WTC11 (cell line): ENCODE results near the gene PPP1R12B. TPM values are rescaled to one million over a fixed set of nuclear protein-coding genes. Genes with fewer than 3 reads are reported as not detected.

Experiments
- ATAC-seq: fragments of 200-7000 bp; cut with Tn5 transposase; 2 replicates; pipeline ENCODE4 v1.10.0; 2021; ENCODE audit warnings: mild to moderate bottlenecking, moderate library complexity
- CTCF ChIA-PET: fragments of 300-600 bp; sonication (Branson Sonifier 250); formaldehyde crosslinking; loops from one replicate; lab custom pipeline; 2021; ENCODE audit warnings: antibody characterized with exemption; lab: Charles Lee
- POLR2A ChIA-PET: fragments of 350-600 bp; sonication (Branson Sonifier 250); formaldehyde crosslinking; loops from one replicate; lab custom pipeline; 2021; ENCODE audit warnings: antibody characterized with exemption; lab: Charles Lee
- DNase-seq: peaks from one replicate; pipeline ENCODE4 v3.0.0; 2021; ENCODE audit warnings: low spot score
- H3K27ac Mint-ChIP-seq: 2 replicates; pipeline ENCODE4 v1.8.0; 2021; ENCODE audit warnings: mixed read lengths
- H3K27me3 Mint-ChIP-seq: 2 replicates; pipeline ENCODE4 v1.8.0; 2021; ENCODE audit warnings: low read depth, mild to moderate bottlenecking, moderate library complexity, mixed read lengths
- H3K36me3 Mint-ChIP-seq: 2 replicates; pipeline ENCODE4 v1.8.0; 2021; ENCODE audit warnings: mixed read lengths
- H3K4me1 Mint-ChIP-seq: 2 replicates; pipeline ENCODE4 v1.8.0; 2022; ENCODE audit warnings: mixed read lengths
- H3K4me3 Mint-ChIP-seq: 2 replicates; pipeline ENCODE4 v1.8.0; 2021; ENCODE audit warnings: mild to moderate bottlenecking, moderate library complexity, mixed read lengths
- H3K9me3 Mint-ChIP-seq: 2 replicates; pipeline ENCODE4 v1.8.0; 2021; ENCODE audit warnings: mixed read lengths
- AR ChIP-seq: fragments of 250-450 bp; sonication (Bioruptor Pico); IDR thresholded peaks from 2 replicates; pipeline ENCODE4 v1.9.0; 2021; ENCODE audit warnings: mild to moderate bottlenecking
- ATF3 ChIP-seq: sonication (generic); formaldehyde crosslinking; conservative IDR thresholded peaks from 2 replicates; pipeline ENCODE4 v1.8.1; 2022; ENCODE audit warnings: mild to moderate bottlenecking, missing genetic modification reagents
- CTCF ChIP-seq: fragments of 200-600 bp; IDR thresholded peaks from 2 replicates; pipeline ENCODE4 v1.8.0; 2022; ENCODE audit warnings: antibody characterized with exemption
- E2F5 ChIP-seq: sonication (generic); formaldehyde crosslinking; IDR thresholded peaks from 2 replicates; pipeline ENCODE4 v1.8.1; 2022; ENCODE audit warnings: mild to moderate bottlenecking, moderate library complexity, missing genetic modification reagents
- ELF4 ChIP-seq: sonication (generic); formaldehyde crosslinking; IDR thresholded peaks from 2 replicates; pipeline ENCODE4 v1.8.1; 2022; ENCODE audit warnings: low read depth, mild to moderate bottlenecking, moderate library complexity, missing genetic modification reagents
- GRHL2 ChIP-seq: fragments of 250-450 bp; sonication (Bioruptor Pico); IDR thresholded peaks from 2 replicates; pipeline ENCODE4 v1.8.0; 2022; ENCODE audit warnings: mild to moderate bottlenecking, moderate library complexity; ENCODE audit not compliant: insufficient replicate concordance, severe bottlenecking
- HMGXB4 ChIP-seq: sonication (generic); formaldehyde crosslinking; IDR thresholded peaks from 2 replicates; pipeline ENCODE4 v1.8.1; 2023; ENCODE audit warnings: mild to moderate bottlenecking, moderate library complexity, missing genetic modification reagents
- PRDM15 ChIP-seq: sonication (generic); formaldehyde crosslinking; IDR thresholded peaks from 2 replicates; pipeline ENCODE4 v1.8.0; 2022; ENCODE audit warnings: missing genetic modification reagents
- PREB ChIP-seq: sonication (generic); formaldehyde crosslinking; IDR thresholded peaks from 2 replicates; pipeline ENCODE4 v1.8.1; 2022; ENCODE audit warnings: mild to moderate bottlenecking, missing genetic modification reagents, moderate library complexity, borderline replicate concordance
- RORB ChIP-seq: fragments of 250-450 bp; sonication (Bioruptor Pico); IDR thresholded peaks from 2 replicates; pipeline ENCODE4 v1.9.0; 2021; ENCODE audit warnings: mild to moderate bottlenecking
- ZBTB21 ChIP-seq: sonication (generic); formaldehyde crosslinking; IDR thresholded peaks from 2 replicates; pipeline ENCODE4 v1.8.1; 2023; ENCODE audit warnings: mild to moderate bottlenecking, missing genetic modification reagents, borderline replicate concordance
- ZNF219 ChIP-seq: sonication (generic); formaldehyde crosslinking; IDR thresholded peaks from 2 replicates; pipeline ENCODE4 v1.8.0; 2023; ENCODE audit warnings: missing genetic modification reagents, mild to moderate bottlenecking, borderline replicate concordance
- ZNF232 ChIP-seq: sonication (generic); formaldehyde crosslinking; IDR thresholded peaks from 2 replicates; pipeline ENCODE4 v1.8.0; 2022; ENCODE audit warnings: mild to moderate bottlenecking, missing genetic modification reagents
- ZNF281 ChIP-seq: sonication (generic); formaldehyde crosslinking; IDR thresholded peaks from 2 replicates; pipeline ENCODE4 v1.8.0; 2023; ENCODE audit warnings: mild to moderate bottlenecking, missing genetic modification reagents
- ZNF317 ChIP-seq: sonication (generic); formaldehyde crosslinking; IDR thresholded peaks from 2 replicates; pipeline ENCODE4 v1.8.1; 2023; ENCODE audit warnings: low read depth, mild to moderate bottlenecking, moderate library complexity, missing genetic modification reagents, borderline replicate concordance
- ZNF423 ChIP-seq: fragments of 250-450 bp; sonication (Bioruptor Pico); IDR thresholded peaks from 2 replicates; pipeline ENCODE4 v2.1.2; 2022; ENCODE audit warnings: mild to moderate bottlenecking, moderate library complexity
- ZNF532 ChIP-seq: fragments of 250-450 bp; sonication (Bioruptor Pico); IDR thresholded peaks from 2 replicates; pipeline ENCODE4 v1.9.0; 2021; ENCODE audit warnings: mild to moderate bottlenecking, borderline replicate concordance
- total RNA-seq: library from RNA; stranded (reverse); gene quantifications from 3 replicates; pipeline ENCODE4 v1.2.3, GENCODE V29; 2021

The PPP1R12B gene
- total RNA-seq, 1 experiment from 2014 or later = 19.2 TPM

- H3K9me3 Mint-ChIP-seq = no peaks in the 10 kb centered on the region
- no peak for DNase-seq
- H3K27ac Mint-ChIP-seq = no peak overlapping the region
- H3K4me1 Mint-ChIP-seq = no peaks in the 10 kb centered on the region; the same call in 1 of the 2 replicates
- ChIA-PET POLR2A (no interaction called here), CTCF (interaction anchor here (0.9 to 3.4 kb wide), 5 partner anchors 8 to 23 kb away, joined by 3 to 16 read pairs (median 3); no protein-coding TSS in a partner anchor)
- H3K4me3 Mint-ChIP-seq = no peak overlapping the region
- no peaks in the 10 kb centered on the region; the same call in 1 of the 2 replicates for H3K36me3 Mint-ChIP-seq
- no peak for ATAC-seq
- no peaks in the 10 kb centered on the region; the same call in 1 of the 2 replicates for H3K27me3 Mint-ChIP-seq
- TF ChIP-seq ZNF532 = no peak
- no peak for TF ChIP-seq ZNF219 (CRISPR knock-in tag)
- TF ChIP-seq PRDM15 (CRISPR knock-in tag) = no peak
- TF ChIP-seq ZNF317 (CRISPR knock-in tag) = no peak
- TF ChIP-seq ZBTB21 = no peak
- TF ChIP-seq PREB (CRISPR knock-in tag) = no peak
- no peak for TF ChIP-seq AR (CRISPR knock-in tag)
- TF ChIP-seq HMGXB4 = no peak
- no peak for TF ChIP-seq ELF4 (CRISPR knock-in tag)
- TF ChIP-seq ATF3 (CRISPR knock-in tag) = no peak
- no peak for TF ChIP-seq ZNF423 (CRISPR knock-in tag)
- TF ChIP-seq ZNF281 (CRISPR knock-in tag) = no peak
- no peak for TF ChIP-seq CTCF
- no peak for TF ChIP-seq ZNF232 (CRISPR knock-in tag)
- no peak for TF ChIP-seq E2F5 (CRISPR knock-in tag)
- no peak for TF ChIP-seq RORB (CRISPR knock-in tag)
- TF ChIP-seq GRHL2 (CRISPR knock-in tag) = no peak
These were observed 237.1 kb downstream of the PPP1R12B start for GRCh38 chr1:202585590-202585933.
